HepG2 (cell line): ENCODE measurements around the gene TSN. TPM values are rescaled to one million over a fixed set of nuclear protein-coding genes. Genes with fewer than 3 reads are reported as not detected.
A peak's percentile ranks its signal among the peaks of the same experiment; 100 is the strongest.

Experiments used
- ATAC-seq: fragments of 200-7000 bp; cut with Tn5 transposase; 3 replicates; pipeline ENCODE4 v1.9.1; 2020; ENCODE audit warnings: mild to moderate bottlenecking, moderate library complexity
- BruUV-seq: library from RNA; stranded (reverse); fragments of 400-500 nt; replicated peaks from 2 replicates; lab custom pipeline; 2021; lab: Mats Ljungman, UMichigan
- CTCF ChIA-PET: fragments of 300-600 bp; formaldehyde crosslinking; extraction: SDS; loops from one replicate; lab custom pipeline; 2021; ENCODE audit warnings: low total read pairs, inconsistent platforms, low intra/inter-chr PET ratio; lab: Yijun Ruan, JAX
- POLR2A ChIA-PET: fragments of 350-600 bp; sonication (Branson Sonifier 250); formaldehyde crosslinking; loops from one replicate; lab custom pipeline; 2020; ENCODE audit warnings: antibody characterized with exemption, inconsistent platforms; lab: Yijun Ruan, JAX
- DNase-seq: peaks from one replicate; pipeline ENCODE4 v3.0.0-alpha.2; 2015; ENCODE audit warnings: low spot score
- FAIRE-seq: peaks from 3 replicates; lab custom pipeline; 2011; peaks lifted over from hg19 to GRCh38; lab: Jason Lieb, UNC
- H2AFZ ChIP-seq: one replicate; pipeline ENCODE4 v1.6.1; 2011; ENCODE audit warnings: low read length, inconsistent platforms
- H3K27ac ChIP-seq: fragments of 300-600 bp; 3 replicates; pipeline ENCODE4 v1.8.0; 2011; ENCODE audit warnings: mixed run types, mild to moderate bottlenecking, mixed read lengths, low read length, inconsistent platforms; ENCODE audit not compliant: insufficient read depth; ENCODE audit errors: extremely low read length
- H3K27me3 ChIP-seq, 2 experiments: fragments of 200-600 bp in 1 of 2; 2 replicates in 1 of 2; 3 replicates in 1 of 2; pipeline versions ENCODE4 v1.6.0 to v1.8.0; 2011; ENCODE audit warnings: low read length in 2 of 2, mild to moderate bottlenecking in 2 of 2, moderate library complexity in 2 of 2, inconsistent platforms in 1 of 2; ENCODE audit not compliant: insufficient read depth in 2 of 2, control insufficient read depth in 1 of 2
- H3K36me3 ChIP-seq, 2 experiments: fragments of 200-600 bp in 1 of 2; replicated peaks in 1 of 2; 2 replicates in 1 of 2; 3 replicates in 1 of 2; pipeline versions ENCODE4 v1.5.1 to v1.8.0; 2011; ENCODE audit warnings: low read length in 2 of 2, inconsistent platforms in 1 of 2; ENCODE audit not compliant: insufficient read depth in 2 of 2, control insufficient read depth in 1 of 2
- H3K4me1 ChIP-seq: 2 replicates; pipeline ENCODE4 v1.5.1; 2012; ENCODE audit warnings: low read length, inconsistent platforms; ENCODE audit not compliant: insufficient read depth
- H3K4me2 ChIP-seq: 2 replicates; pipeline ENCODE4 v1.6.0; 2011; ENCODE audit warnings: low read depth, low read length, inconsistent platforms
- H3K4me3 ChIP-seq, 3 experiments: fragments of 200-600 bp in 1 of 3; sonication (generic), shearing (Covaris generic) in 1 of 3; replicated peaks in 1 of 3; 2 replicates each; pipeline ENCODE4 v1.5.1; 2011 to 2016; ENCODE audit warnings: low read length in 3 of 3, inconsistent platforms in 2 of 3, low read depth in 2 of 3, mild to moderate bottlenecking in 2 of 3, control low read depth in 1 of 3, mixed read lengths in 1 of 3; ENCODE audit not compliant: insufficient read depth in 1 of 3
- H3K79me2 ChIP-seq: one replicate; pipeline ENCODE4 v1.6.1; 2011; ENCODE audit warnings: low read length, inconsistent platforms; ENCODE audit not compliant: insufficient read depth
- H3K9ac ChIP-seq: 2 replicates; pipeline ENCODE4 v1.6.0; 2011; ENCODE audit warnings: mild to moderate bottlenecking, low read depth, low read length, inconsistent platforms; ENCODE audit not compliant: insufficient read depth
- H3K9me3 ChIP-seq: 2 replicates; pipeline ENCODE4 v1.5.1; 2012; ENCODE audit warnings: mild to moderate bottlenecking, low read length
- H4K20me1 ChIP-seq: 2 replicates; pipeline ENCODE4 v1.6.0; 2011; ENCODE audit warnings: inconsistent platforms, mild to moderate bottlenecking, low read length, moderate library complexity; ENCODE audit not compliant: insufficient read depth
- ELF4 ChIP-seq: sonication (generic); formaldehyde crosslinking; IDR thresholded peaks from 2 replicates; pipeline ENCODE4 v1.5.0; 2020; ENCODE audit warnings: missing genetic modification reagents, mild to moderate bottlenecking, moderate library complexity, borderline replicate concordance
- GLI4 ChIP-seq: sonication (generic); formaldehyde crosslinking; IDR thresholded peaks from 2 replicates; pipeline ENCODE4 v1.5.1; 2020; ENCODE audit warnings: missing genetic modification reagents, mild to moderate bottlenecking, moderate library complexity, borderline replicate concordance
- KLF16 ChIP-seq, 2 experiments: sonication (generic) in 1 of 2; formaldehyde crosslinking in 1 of 2; IDR thresholded peaks; 2 replicates each; pipeline versions ENCODE4 v1.6.1 to v1.8.0; 2016 to 2023; ENCODE audit warnings: missing genetic modification reagents in 2 of 2, missing compliant biosample characterization in 1 of 2
- KLF9 ChIP-seq: IDR thresholded peaks from 2 replicates; pipeline ENCODE4 v1.6.1; 2016; ENCODE audit warnings: low read depth
- RAD21 ChIP-seq: fragments of 450-650 bp; formaldehyde crosslinking; IDR thresholded peaks from 2 replicates; pipeline ENCODE4 v1.5.0; 2020; ENCODE audit warnings: mild to moderate bottlenecking
- SRF ChIP-seq: IDR thresholded peaks from 2 replicates; pipeline ENCODE4 v1.6.1; 2011; ENCODE audit warnings: mild to moderate bottlenecking, low read depth, low read length, moderate library complexity
- ZC3H13 ChIP-seq: sonication (generic); formaldehyde crosslinking; IDR thresholded peaks from 2 replicates; pipeline ENCODE4 v1.8.1; 2023; ENCODE audit warnings: mild to moderate bottlenecking, missing genetic modification reagents, moderate library complexity
- ZFP62 ChIP-seq: sonication (generic); formaldehyde crosslinking; IDR thresholded peaks from 2 replicates; pipeline ENCODE4 v1.4.0; 2020; ENCODE audit warnings: missing genetic modification reagents
- ZIK1 ChIP-seq: sonication (generic); formaldehyde crosslinking; IDR thresholded peaks from 2 replicates; pipeline ENCODE4 v1.5.0; 2020; ENCODE audit warnings: mild to moderate bottlenecking, low read depth, missing genetic modification reagents, borderline replicate concordance
- ZNF264 ChIP-seq: sonication (generic); formaldehyde crosslinking; IDR thresholded peaks from 2 replicates; pipeline ENCODE4 v1.4.0; 2020; ENCODE audit warnings: missing genetic modification reagents
- WGBS: methylation state at CpG from one replicate; pipeline ENCODE4 v1.1.6; 2017; ENCODE audit warnings: low lambda C conversion rate; 5-methylcytosine and 5-hydroxymethylcytosine counted together
- in situ Hi-C: cut with HindIII; loops from 2 replicates; pipeline ENCODE4 v1.10.0; 2017; ENCODE audit warnings: low pct_unique_long_range_greater_than_20kb; ENCODE audit not compliant: extremely low pct_ligation_motif_present
- intact Hi-C: fragments of 100-400 bp; cut with micrococcal nuclease; formaldehyde crosslinking; loops from one replicate; pipeline ENCODE4 v1.10.0; 2022; ENCODE audit not compliant: unreplicated experiment
- polyA plus RNA-seq, 8 experiments: library from polyadenylated mRNA; depleted of rRNA in 3 of 8; stranded (reverse) in 7 of 8; unstranded in 1 of 8; fragments of >200 nt; fragmentation: Illumina TruSeq in 4 of 8; extraction: Trizol in 4 of 8; gene quantifications; 2 replicates each; pipeline versions ENCODE4 v1.2.1 to v1.2.3, GENCODE V29; 2011 to 2016; ENCODE audit warnings: low read depth in 4 of 8, missing spikeins in 1 of 8, mixed read lengths in 1 of 8; ENCODE audit not compliant: insufficient read depth in 1 of 8
- total RNA-seq, 5 experiments: library from RNA; depleted of rRNA; stranded (reverse); fragments of >200 nt; fragmentation: Illumina TruSeq; extraction: Trizol; gene quantifications; 2 replicates each; pipeline ENCODE4 v1.2.3, GENCODE V29; 2016; ENCODE audit warnings: low read depth in 1 of 5
- TF ChIP-seq, protein P1 (sequence below): sonication (generic); formaldehyde crosslinking; IDR thresholded peaks from 2 replicates; pipeline ENCODE4 v1.5.0; 2020; ENCODE audit warnings: mild to moderate bottlenecking, missing genetic modification reagents, moderate library complexity
- TF ChIP-seq, protein P2 (sequence below): sonication (generic); formaldehyde crosslinking; conservative IDR thresholded peaks from 2 replicates; pipeline ENCODE4 v1.4.0; 2020; ENCODE audit warnings: missing genetic modification reagents

Gene TSN
- total and polyA plus RNA-seq, 2 of the 13 experiments (the other 11 are each of a cell fraction or from before 2014, with no cell fraction given) = 56.4 to 115 TPM

DNA sequence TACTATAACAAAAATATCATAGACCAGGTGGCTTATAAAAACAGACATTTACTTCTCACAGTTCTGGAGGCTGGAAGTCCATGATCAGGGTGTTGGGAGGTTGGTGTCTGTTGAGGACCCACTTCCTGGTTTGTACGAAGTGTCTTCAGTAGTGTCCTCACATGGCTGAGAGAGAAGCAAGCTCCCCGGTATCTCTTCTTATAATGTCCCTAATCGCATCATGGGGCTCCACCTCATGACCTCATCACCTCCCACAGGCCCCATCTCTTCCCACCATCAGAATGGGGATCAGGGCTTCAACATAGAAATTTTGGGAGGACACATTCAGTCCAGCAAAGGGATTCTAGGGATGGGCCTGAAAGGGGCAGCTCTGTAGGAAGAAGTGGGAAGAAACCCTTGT is 14.0 kb upstream of the TSN start (continued):
- TF ChIP-seq ZC3H13 (CRISPR knock-in tag) = no peak
- no peak for TF ChIP-seq ZFP62 (CRISPR knock-in tag)
- TF ChIP-seq KLF16 (CRISPR knock-in tag; IDR thresholded peaks at IDR 0.05) = no peak

DNA sequence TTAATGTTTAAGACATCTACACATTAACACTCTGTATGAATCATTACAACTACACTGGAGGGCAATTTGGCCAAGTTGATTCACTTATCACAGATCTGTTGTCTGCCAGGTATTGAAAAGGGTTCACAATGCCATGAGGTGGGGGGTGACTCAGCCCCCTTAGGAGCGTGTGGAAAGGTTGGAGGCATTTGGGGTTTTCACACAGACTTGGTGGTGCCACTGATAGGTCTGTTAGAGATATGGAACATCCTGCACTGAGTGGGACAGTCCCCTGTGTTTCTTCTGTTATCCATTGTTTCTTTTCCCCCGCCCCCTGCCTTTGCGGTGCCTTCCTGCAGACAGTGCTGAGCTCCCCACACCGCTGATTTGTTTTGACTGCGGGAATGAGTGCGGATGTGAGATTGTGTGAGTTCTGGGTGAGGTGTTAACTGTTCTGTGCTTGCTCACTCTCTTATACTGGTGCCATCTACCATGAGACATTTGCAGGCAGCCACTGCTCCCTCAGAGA is 9.3 kb upstream of the TSN start:
- Histone ChIP-seq H2AFZ (no peak overlapping the region), H3K27ac (no peak overlapping the region), H3K4me3 (no peak overlapping the region), H3K4me1 (no peaks in the 10 kb centered on the region; the same call in 1 of the 2 replicates), H3K79me2 (no peaks in the 10 kb centered on the region), H4K20me1 (no peaks in the 10 kb centered on the region), H3K9ac (no peak overlapping the region), H3K9me3 (no peaks in the 10 kb centered on the region), H3K36me3 (no peaks in the 10 kb centered on the region), H3K4me2 (0 out of 2 replicates have a peak overlapping the region, but pooled peaks have one; percentile 6), H3K27me3 (peaks cover 0 to 10% of the 10 kb centered on the region in 2 experiments; a peak in 1 of 5 replicates)
- 34% methylated on average over 6 of the region's 6 CpGs for WGBS
- POLR2A ChIA-PET = no interaction called here
- intact Hi-C loops = no loop called here
- ATAC-seq = peak; percentile 32
- in situ Hi-C loops = no loop called here
- BruUV-seq = no TSS peak
- FAIRE-seq = no peak
- no peak for TF ChIP-seq GLI4 (CRISPR knock-in tag)
- no peak for DNase-seq
- CTCF ChIA-PET = no interaction called here

DNA sequence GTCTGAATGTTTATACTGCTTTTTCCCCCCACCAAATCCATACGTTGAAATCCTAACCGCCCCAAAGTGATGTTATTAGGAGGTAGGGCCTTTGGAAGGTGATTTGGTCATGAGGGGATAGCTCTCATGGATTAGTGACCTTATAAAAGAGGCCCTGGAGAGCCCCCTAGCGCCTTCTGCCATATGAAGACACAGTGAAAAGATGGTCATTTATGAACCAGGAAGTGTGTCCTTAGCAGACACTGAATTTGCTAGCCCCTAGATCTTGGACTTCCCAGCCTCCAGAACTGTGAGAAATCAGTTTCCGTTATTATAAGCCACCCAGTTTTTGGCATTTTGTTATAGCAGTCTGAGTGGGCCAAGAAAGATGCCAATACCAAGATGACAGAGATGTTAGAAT is 7.2 kb upstream of the TSN start:
- CTCF ChIA-PET = interaction anchor here (1.3 kb wide), 1 partner anchor 346 kb away, joined by 9 read pairs; no protein-coding TSS in a partner anchor
- Histone ChIP-seq H2AFZ (no peak overlapping the region), H3K27ac (no peak overlapping the region), H3K9me3 (no peaks in the 10 kb centered on the region), H4K20me1 (no peaks in the 10 kb centered on the region), H3K79me2 (no peaks in the 10 kb centered on the region), H3K4me2 (no peak overlapping the region; the same call in 1 of the 2 replicates), H3K27me3 (no peaks in the 10 kb centered on the region), H3K9ac (no peak overlapping the region), H3K4me3 (no peak overlapping the region), H3K4me1 (no peaks in the 10 kb centered on the region; the same call in 1 of the 2 replicates), H3K36me3 (no peaks in the 10 kb centered on the region)
- no peak for FAIRE-seq
- no TSS peak for BruUV-seq
- POLR2A ChIA-PET = interaction anchor here (1.0 to 1.9 kb wide), 3 partner anchors 11 to 346 kb away, joined by 3 to 7 read pairs (median 5); partner anchors contain the start of genes NIFK and RNU4ATAC
- DNase-seq = peak; percentile 55
- in situ Hi-C loops (no loop called here), intact Hi-C loops (loop anchor here (1.0 kb wide), 1 partner anchor 346 kb away; no protein-coding TSS in a partner anchor)
- peak; percentile 93 for ATAC-seq
- WGBS = 13% methylated on average over 4 of the region's 4 CpGs
- TF ChIP-seq ELF4 (CRISPR knock-in tag) = 0 out of 2 replicates have a peak, but pooled peaks have one; percentile 36
- no peak for TF ChIP-seq ZIK1 (CRISPR knock-in tag)
- TF ChIP-seq SRF = peak; percentile 37; the same call in 1 of the 2 replicates
- peak; percentile 49; the same call in 1 of the 2 replicates for TF ChIP-seq RAD21 (CRISPR knock-in tag)
- TF ChIP-seq, protein P1, sequence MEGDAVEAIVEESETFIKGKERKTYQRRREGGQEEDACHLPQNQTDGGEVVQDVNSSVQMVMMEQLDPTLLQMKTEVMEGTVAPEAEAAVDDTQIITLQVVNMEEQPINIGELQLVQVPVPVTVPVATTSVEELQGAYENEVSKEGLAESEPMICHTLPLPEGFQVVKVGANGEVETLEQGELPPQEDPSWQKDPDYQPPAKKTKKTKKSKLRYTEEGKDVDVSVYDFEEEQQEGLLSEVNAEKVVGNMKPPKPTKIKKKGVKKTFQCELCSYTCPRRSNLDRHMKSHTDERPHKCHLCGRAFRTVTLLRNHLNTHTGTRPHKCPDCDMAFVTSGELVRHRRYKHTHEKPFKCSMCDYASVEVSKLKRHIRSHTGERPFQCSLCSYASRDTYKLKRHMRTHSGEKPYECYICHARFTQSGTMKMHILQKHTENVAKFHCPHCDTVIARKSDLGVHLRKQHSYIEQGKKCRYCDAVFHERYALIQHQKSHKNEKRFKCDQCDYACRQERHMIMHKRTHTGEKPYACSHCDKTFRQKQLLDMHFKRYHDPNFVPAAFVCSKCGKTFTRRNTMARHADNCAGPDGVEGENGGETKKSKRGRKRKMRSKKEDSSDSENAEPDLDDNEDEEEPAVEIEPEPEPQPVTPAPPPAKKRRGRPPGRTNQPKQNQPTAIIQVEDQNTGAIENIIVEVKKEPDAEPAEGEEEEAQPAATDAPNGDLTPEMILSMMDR (CRISPR knock-in tag) = peak; percentile 75
- 0 out of 2 replicates have a peak, but pooled peaks have one; percentile 33 for TF ChIP-seq ZNF264 (CRISPR knock-in tag)
- TF ChIP-seq, protein P2, sequence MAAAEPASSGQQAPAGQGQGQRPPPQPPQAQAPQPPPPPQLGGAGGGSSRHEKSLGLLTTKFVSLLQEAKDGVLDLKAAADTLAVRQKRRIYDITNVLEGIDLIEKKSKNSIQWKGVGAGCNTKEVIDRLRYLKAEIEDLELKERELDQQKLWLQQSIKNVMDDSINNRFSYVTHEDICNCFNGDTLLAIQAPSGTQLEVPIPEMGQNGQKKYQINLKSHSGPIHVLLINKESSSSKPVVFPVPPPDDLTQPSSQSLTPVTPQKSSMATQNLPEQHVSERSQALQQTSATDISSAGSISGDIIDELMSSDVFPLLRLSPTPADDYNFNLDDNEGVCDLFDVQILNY (CRISPR knock-in tag) = no peak
- TF ChIP-seq KLF9 (CRISPR knock-in tag) = no peak
